Dermis blood vessel endothelial cell (primary cell): ENCODE results near the gene FRAS1. TPM values are rescaled to one million over a fixed set of nuclear protein-coding genes. Genes with fewer than 3 reads are reported as not detected.
"Not testable (repeated sequence)": the region's sequence is repeated elsewhere in the genome, so short reads cannot be mapped to it uniquely, and the experiment has no call there.

Source experiments
- DNase-seq: peaks from one replicate; pipeline ENCODE4 v3.0.0; 2010
- total RNA-seq: library from RNA; depleted of rRNA; stranded (reverse); fragments of >200 nt; gene quantifications from 2 replicates; pipeline ENCODE4 v1.2.3, GENCODE V29; 2014

The FRAS1 gene
- total RNA-seq, 1 donor from 2014 or later = 0.85 TPM

GRCh38 chr4:78292341-78292740 lies 235.2 kb downstream of the FRAS1 start:
- no peak for DNase-seq

- DNase-seq = no peak
Observed at GRCh38 chr4:78292856-78293255, 235.7 kb downstream of the FRAS1 start.

- no peak for DNase-seq
Observed at GRCh38 chr4:78293348-78293747, 236.2 kb downstream of the FRAS1 start.

GRCh38 chr4:78293821-78294301 lies 236.7 kb downstream of the FRAS1 start:
- no peak for DNase-seq

GRCh38 chr4:78296261-78296660 lies 239.1 kb downstream of the FRAS1 start:
- no peak for DNase-seq

GRCh38 chr4:78297116-78297800 lies 240.1 kb downstream of the FRAS1 start:
- no peak for DNase-seq

- DNase-seq = no peak
Observed at GRCh38 chr4:78298618-78299017, 241.5 kb downstream of the FRAS1 start.

GRCh38 chr4:78299565-78299972 lies 242.4 kb downstream of the FRAS1 start:
- no peak for DNase-seq

GRCh38 chr4:78307263-78307662 lies 250.1 kb downstream of the FRAS1 start:
- not testable (repeated sequence) for DNase-seq

GRCh38 chr4:78308517-78308916 lies 251.4 kb downstream of the FRAS1 start:
- no peak for DNase-seq

- DNase-seq = no peak
Observed at GRCh38 chr4:78309352-78309751, 252.2 kb downstream of the FRAS1 start.

GRCh38 chr4:78310007-78310739 lies 253.1 kb downstream of the FRAS1 start:
- no peak for DNase-seq

GRCh38 chr4:78310740-78311115 lies 253.6 kb downstream of the FRAS1 start:
- DNase-seq = no peak

GRCh38 chr4:78311306-78311705 lies 254.2 kb downstream of the FRAS1 start:
- DNase-seq = no peak

- no peak for DNase-seq
Observed at GRCh38 chr4:78312989-78313753, 256.0 kb downstream of the FRAS1 start.

GRCh38 chr4:78313754-78314120 lies 256.6 kb downstream of the FRAS1 start:
- no peak for DNase-seq

GRCh38 chr4:78318126-78318525 lies 261.0 kb downstream of the FRAS1 start:
- DNase-seq = no peak

GRCh38 chr4:78320349-78320935 lies 263.3 kb downstream of the FRAS1 start:
- no peak for DNase-seq

- no peak for DNase-seq
Observed at GRCh38 chr4:78322032-78322431, 264.9 kb downstream of the FRAS1 start.

GRCh38 chr4:78323439-78323838 lies 266.3 kb downstream of the FRAS1 start:
- DNase-seq = no peak

GRCh38 chr4:78324625-78325024 lies 267.5 kb downstream of the FRAS1 start:
- no peak for DNase-seq

- DNase-seq = no peak
Observed at GRCh38 chr4:78325271-78326157, 268.4 kb downstream of the FRAS1 start.
